Calu3 (cell line): Measurements from ENCODE around the gene THUMPD3. TPM values are rescaled to one million over a fixed set of nuclear protein-coding genes. Genes with fewer than 3 reads are reported as not detected.

Experiments used
- BruUV-seq: library from RNA; stranded (reverse); fragments of 400-500 nt; replicated peaks from 2 replicates; lab custom pipeline; 2021; lab: Mats Ljungman, UMichigan
- CTCF ChIA-PET: fragments of 300-600 bp; sonication (Branson Sonifier 250); formaldehyde crosslinking; loops from one replicate; lab custom pipeline; 2022; ENCODE audit warnings: antibody characterized with exemption; lab: Charles Lee
- DNase-seq: peaks from one replicate; pipeline ENCODE4 v3.0.0; 2022
- H3K27ac Mint-ChIP-seq: one replicate; pipeline ENCODE4 v1.8.0; 2022; ENCODE audit warnings: mixed read lengths; ENCODE audit not compliant: unreplicated experiment
- H3K27me3 Mint-ChIP-seq: one replicate; pipeline ENCODE4 v1.8.0; 2022; ENCODE audit warnings: mixed read lengths; ENCODE audit not compliant: unreplicated experiment
- H3K36me3 Mint-ChIP-seq: one replicate; pipeline ENCODE4 v1.8.0; 2022; ENCODE audit warnings: mild to moderate bottlenecking, moderate library complexity, mixed read lengths; ENCODE audit not compliant: insufficient read depth, unreplicated experiment
- H3K4me1 Mint-ChIP-seq: one replicate; pipeline ENCODE4 v1.8.0; 2022; ENCODE audit warnings: mild to moderate bottlenecking, low read depth, mixed read lengths; ENCODE audit not compliant: unreplicated experiment
- H3K4me3 Mint-ChIP-seq: one replicate; pipeline ENCODE4 v1.8.0; 2022; ENCODE audit warnings: mild to moderate bottlenecking, low read depth, moderate library complexity, mixed read lengths; ENCODE audit not compliant: unreplicated experiment
- H3K9me3 Mint-ChIP-seq: one replicate; pipeline ENCODE4 v1.8.0; 2022; ENCODE audit warnings: low read depth, mixed read lengths; ENCODE audit not compliant: unreplicated experiment
- CTCF ChIP-seq: fragments of 200-600 bp; IDR thresholded peaks from one replicate; pipeline ENCODE4 v1.8.0; 2022; ENCODE audit warnings: antibody characterized with exemption; ENCODE audit not compliant: unreplicated experiment
- intact Hi-C: fragments of 100-400 bp; cut with micrococcal nuclease; formaldehyde crosslinking; loops from one replicate; pipeline ENCODE4 v1.10.0; 2022; ENCODE audit not compliant: unreplicated experiment
- total RNA-seq: library from RNA; stranded (reverse); gene quantifications from 2 replicates; pipeline ENCODE4 v1.2.3, GENCODE V29; 2022

Gene THUMPD3
- total RNA-seq, 1 experiment from 2014 or later, result 57.7 TPM

DNA sequence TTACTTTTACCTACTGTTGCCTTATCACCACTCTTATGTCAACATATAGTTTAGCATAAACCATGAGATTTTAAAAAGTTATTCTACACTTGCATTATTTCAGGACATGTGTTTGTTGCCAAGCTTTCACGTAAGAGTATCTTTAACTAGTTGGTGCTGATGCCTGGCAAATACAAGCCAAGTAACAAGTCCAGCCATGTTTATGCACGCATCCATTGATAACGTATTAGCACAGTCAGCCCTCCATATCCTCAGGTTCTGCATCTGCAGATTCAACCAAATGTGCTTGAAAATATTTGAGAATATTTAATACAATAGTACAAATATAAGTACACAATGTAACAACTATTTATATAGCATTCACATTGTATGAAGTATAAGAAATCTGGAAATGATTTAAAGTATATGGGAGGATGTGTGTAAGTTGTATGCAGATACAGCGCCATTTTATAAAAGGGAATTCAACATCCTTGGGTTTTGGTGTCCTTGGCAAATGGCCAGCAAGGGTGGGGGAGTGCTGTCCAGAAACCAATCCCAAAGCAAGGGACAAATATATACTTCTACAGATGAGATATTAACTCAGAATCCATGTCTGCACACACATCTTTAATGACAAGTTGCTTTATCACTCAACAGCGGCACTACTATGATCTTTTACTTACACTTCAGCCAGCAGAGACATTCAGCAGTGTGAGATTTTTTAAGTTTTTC, 25.9 kb downstream of the THUMPD3 start:
- BruUV-seq, result no TSS peak
- H3K4me3 Mint-ChIP-seq, result no peak overlapping the region
- H3K36me3 Mint-ChIP-seq, result peaks cover 95% of the 10 kb centered on the region
- H3K9me3 Mint-ChIP-seq, result no peaks in the 10 kb centered on the region
- DNase-seq, result no peak
- no peak overlapping the region for H3K27ac Mint-ChIP-seq
- CTCF ChIA-PET, result no interaction called here
- TF ChIP-seq CTCF, result no peak
- intact Hi-C loops, result loop anchor here (5.0 kb wide), 1 partner anchor 34 kb away; no protein-coding TSS in a partner anchor
- H3K4me1 Mint-ChIP-seq, result peaks cover 11% of the 10 kb centered on the region
- H3K27me3 Mint-ChIP-seq, result no peaks in the 10 kb centered on the region

- no peak for DNase-seq
- TF ChIP-seq CTCF, result no peak
- Mint-ChIP-seq H3K4me3 (no peak overlapping the region), H3K27me3 (no peaks in the 10 kb centered on the region), H3K27ac (no peak overlapping the region), H3K4me1 (peaks cover 24% of the 10 kb centered on the region), H3K9me3 (no peaks in the 10 kb centered on the region), H3K36me3 (peaks cover 95% of the 10 kb centered on the region)
- CTCF ChIA-PET, result no interaction called here
- no TSS peak for BruUV-seq
- intact Hi-C loops, result no loop called here
Measured at GRCh38 chr3:9390265-9390888, 27.5 kb downstream of the THUMPD3 start.

GRCh38 chr3:9392041-9392440, 29.2 kb downstream of the THUMPD3 start:
- peaks cover 26% of the 10 kb centered on the region for H3K4me1 Mint-ChIP-seq
- DNase-seq, result no peak
- intact Hi-C loops, result no loop called here
- H3K36me3 Mint-ChIP-seq, result peaks cover 95% of the 10 kb centered on the region
- CTCF ChIA-PET, result interaction anchor here (0.5 kb wide), 1 partner anchor 170 kb away, joined by 3 read pairs; no protein-coding TSS in a partner anchor
- no peak overlapping the region for H3K4me3 Mint-ChIP-seq
- TF ChIP-seq CTCF, result no peak
- H3K27ac Mint-ChIP-seq, result peak overlapping the region; percentile 78
- H3K27me3 Mint-ChIP-seq, result no peaks in the 10 kb centered on the region
- no TSS peak for BruUV-seq
- no peaks in the 10 kb centered on the region for H3K9me3 Mint-ChIP-seq

DNA sequence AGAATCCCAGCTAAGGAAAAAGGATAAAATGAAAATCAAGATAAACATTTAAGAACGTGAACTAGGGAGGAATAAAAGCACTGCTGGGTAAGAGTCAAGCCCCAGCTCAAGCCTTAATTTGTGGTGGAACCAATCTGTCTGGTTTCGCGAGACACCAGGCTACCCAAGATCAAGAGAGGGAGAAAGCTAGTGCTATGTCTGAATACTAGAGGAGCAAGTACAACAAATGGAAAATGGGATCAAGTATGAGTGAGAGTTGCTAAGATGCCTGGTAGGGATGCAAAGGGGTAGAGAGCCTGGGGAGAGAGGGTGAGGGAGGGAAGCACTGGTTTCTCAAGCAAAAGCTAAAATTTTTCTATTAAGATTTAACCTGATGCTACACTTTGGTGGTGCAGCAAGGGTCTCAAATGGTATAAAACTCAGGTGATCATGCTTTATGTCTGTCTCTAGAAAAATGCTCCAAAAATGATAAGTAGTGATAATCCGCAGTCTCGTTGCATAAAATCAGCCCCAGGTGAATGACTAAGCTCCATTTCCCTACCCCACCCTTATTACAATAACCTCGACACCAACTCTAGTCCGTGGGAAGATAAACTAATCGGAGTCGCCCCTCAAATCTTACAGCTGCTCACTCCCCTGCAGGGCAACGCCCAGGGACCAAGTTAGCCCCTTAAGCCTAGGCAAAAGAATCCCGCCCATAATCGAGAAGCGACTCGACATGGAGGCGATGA, 32.9 kb downstream of the THUMPD3 start:
- H3K9me3 Mint-ChIP-seq, result no peaks in the 10 kb centered on the region
- peaks cover 26% of the 10 kb centered on the region for H3K4me1 Mint-ChIP-seq
- no peak for TF ChIP-seq CTCF
- BruUV-seq, result no TSS peak
- H3K27me3 Mint-ChIP-seq, result no peaks in the 10 kb centered on the region
- intact Hi-C loops, result no loop called here
- peak overlapping the region; percentile 93 for H3K4me3 Mint-ChIP-seq
- DNase-seq, result no peak
- peak overlapping the region; percentile 89 for H3K27ac Mint-ChIP-seq
- CTCF ChIA-PET, result interaction anchor here (0.7 to 1.7 kb wide), 2 partner anchors 27 to 108 kb away, joined by 3 to 7 read pairs; no protein-coding TSS in a partner anchor
- H3K36me3 Mint-ChIP-seq, result peaks cover 96% of the 10 kb centered on the region
